DMS153 treated with DMSO at 0.1 percent for 48 hours (cell line): ENCODE results near the gene COL6A1.

ENCODE experiments used
- DNase-seq: peaks from one replicate; lab custom pipeline; 2025; ENCODE audit not compliant: unreplicated experiment; lab: John Stamatoyannopoulos, UW

COL6A1 gene

DNA sequence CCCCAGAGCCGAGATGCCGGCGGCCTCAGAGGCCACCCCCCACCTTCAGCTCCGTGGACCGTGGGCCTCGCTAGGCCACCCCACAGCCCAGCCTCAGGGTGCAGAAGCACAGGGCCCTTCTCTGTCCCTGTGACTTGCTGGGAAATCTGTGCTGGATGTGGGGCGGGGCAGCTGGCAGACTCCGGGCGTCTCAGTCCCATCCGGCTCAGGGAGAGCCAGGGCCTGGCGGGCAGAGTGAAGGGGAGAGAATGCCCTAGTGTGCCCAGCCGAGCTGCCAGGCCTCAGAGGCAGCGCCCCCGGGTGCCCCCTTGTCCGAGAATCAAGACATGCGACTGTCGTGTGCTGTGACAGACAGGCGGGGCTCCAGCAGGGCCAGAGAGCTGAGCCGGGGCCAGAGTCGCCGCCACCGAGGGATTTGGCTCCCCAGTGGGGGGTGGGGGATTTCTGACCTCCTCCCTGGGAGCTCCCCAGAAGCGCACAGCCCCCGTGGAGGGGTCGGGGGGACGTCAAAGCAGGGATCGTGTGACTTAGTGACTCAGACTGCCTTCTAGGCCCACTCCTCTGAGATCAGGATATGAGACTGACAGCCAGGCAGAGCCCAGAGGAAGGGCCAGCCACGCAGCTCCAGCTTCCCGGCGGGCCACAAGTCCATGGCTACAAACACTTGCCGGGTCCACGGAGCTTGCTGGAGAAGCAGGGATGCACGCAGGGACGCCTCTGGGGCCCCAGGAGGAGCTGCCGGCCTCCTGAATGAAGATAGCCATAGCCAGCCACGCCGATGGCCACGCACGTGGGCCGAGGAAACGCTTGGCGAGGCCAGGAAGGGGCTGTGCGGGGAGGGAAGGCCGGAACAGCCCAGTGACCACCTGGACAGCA is 11.9 kb downstream of the COL6A1 start:
- DNase-seq: no peak

DNA sequence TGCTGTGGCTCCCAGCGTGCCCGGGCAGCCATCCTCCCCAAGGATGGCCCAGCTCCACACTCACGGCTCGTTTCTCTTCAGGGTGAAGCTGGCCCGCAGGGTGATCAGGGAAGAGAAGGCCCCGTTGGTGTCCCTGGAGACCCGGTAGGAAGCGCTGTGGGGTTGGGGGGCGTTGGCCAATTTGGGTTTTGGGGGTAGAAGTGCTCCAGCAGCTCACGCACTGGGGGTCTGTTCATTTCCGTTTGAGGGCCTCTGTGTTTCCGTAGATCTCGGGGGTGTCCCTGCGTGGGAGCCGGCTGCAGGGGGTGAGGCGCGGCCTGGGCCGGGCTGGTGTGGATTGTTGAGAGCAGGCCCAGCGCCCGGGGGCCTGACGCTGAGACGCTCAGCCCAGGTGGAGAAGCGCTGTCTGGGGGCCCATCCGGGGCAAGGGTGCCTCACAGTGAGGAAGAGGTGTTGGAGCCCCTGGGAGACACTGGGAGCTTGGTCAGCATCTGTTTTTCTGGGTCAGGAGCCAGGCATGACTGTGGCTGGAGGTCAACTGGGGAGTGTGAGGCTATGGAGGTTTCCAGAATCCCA is 12.6 kb downstream of the COL6A1 start:
- no peak for DNase-seq

GRCh38 chr21:45994759-45995685 is 13.5 kb downstream of the COL6A1 start:
- DNase-seq: no peak

- no peak for DNase-seq
These were observed 14.2 kb downstream of the COL6A1 start for GRCh38 chr21:45995686-45996179.

DNA sequence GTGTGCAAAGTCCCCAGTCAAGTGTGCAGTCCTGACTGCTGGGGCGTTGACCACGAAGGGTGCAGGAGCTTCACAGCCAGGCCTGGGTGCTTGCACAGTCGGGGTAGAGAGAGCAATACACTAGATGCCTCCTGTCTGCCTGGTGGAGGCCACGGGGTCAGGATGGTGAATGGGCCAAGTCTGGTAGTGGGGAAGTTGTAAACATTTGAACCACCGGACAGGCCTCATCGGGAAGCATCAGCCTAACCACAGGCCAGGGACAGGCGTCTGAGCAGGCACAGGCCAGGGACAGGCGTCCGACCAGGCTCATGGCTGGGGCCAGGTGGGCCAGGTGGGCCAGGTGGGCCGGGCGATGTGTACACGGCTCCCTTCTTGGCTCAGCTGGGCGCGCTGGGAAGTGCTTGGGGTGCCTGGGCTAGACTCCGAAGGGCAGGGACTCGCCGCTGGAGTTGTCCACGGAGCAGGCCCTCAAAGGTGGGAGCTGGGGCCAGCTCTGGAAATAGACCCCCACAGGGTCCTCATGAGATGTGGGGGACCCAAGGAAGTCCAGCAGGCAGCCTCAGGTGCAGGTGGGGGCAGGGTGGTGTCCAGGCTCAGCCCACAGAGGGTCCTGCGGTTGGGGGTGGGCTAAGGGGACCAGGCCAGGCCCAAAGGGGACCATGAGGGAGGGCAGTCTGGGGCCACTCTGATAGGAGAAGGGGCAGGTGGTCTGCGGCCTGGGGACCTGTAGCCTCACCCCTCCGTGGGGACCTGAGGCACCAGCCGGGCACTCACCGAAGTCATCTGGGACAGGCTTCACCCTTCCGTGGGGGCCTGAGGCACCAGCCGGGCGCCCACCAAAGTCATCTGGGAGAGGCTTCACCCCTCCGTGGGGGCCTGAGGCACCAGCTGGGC is 15.0 kb downstream of the COL6A1 start:
- DNase-seq: no peak

- no peak for DNase-seq
These were observed 15.6 kb downstream of the COL6A1 start for GRCh38 chr21:45997205-45997494.

DNA sequence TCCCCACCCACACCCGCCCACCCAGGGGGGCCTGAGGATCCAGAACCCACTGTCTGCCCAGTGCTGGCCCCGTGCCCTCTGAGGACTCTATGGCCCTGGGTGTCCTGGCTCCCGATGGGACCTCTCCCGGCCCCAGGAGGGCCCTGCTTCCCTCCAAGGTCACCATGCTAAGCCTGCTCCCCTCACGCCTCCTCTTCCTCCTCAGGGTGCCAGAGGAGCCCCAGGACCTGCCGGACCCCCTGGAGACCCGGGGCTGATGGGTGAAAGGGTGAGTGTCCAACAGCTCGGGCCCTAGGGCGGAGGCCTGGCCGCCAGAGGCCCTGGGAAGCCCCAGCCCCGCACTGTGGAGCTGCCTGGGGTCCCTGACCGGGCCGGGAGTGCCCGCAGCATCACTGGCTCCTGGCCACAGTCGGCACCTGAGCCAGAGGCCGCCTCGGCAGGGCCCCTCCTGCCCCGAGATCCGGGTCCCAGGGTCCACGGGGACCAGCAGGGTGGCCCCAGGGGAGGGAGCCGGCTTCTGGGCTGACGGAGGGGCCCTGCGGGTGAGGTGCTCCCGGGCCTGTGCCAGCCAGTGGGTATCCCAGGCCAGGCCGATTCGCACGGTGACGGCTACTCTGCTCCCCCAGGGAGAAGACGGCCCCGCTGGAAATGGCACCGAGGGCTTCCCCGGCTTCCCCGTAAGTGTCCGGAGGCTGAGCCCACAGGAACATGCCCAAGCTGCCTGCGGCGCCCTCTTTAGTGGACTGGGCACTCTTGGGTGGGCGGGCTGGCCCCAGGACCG is 16.1 kb downstream of the COL6A1 start:
- no peak for DNase-seq

GRCh38 chr21:45998276-45998701 is 16.7 kb downstream of the COL6A1 start:
- DNase-seq: no peak

DNA sequence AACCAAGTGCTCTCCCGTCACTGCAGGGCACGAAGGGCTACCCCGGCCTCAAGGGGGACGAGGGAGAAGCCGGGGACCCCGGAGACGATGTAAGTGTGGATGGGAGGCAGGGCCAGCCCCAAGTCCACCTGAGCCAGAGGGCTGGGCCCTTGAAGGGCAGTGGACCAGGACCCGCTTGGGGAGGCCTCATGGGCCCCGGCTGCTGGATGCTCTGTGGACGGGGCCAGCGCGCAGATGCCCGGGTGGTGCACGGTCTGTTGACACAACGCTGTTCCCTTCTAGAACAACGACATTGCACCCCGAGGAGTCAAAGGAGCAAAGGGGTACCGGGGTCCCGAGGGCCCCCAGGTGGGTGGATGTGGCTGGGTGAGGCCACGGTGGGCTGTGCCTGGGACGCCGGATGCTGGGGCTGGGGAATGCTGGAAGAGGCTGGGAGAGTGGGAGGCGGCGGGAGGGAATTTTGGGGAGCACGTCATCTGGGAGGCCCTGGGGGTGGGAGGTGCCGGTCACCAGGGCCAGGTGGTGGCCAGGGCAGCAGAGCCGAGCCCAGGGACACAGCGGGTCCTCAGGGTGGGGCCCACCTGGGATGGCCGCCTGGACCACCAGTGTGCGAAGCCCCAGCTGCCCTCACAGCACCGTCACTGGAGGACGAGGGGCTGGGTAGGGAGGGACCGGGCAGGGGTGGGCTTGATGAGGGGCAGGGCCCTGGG is 17.5 kb downstream of the COL6A1 start:
- no peak for DNase-seq

- DNase-seq: no peak
These were observed 18.1 kb downstream of the COL6A1 start for GRCh38 chr21:45999581-46000181.

DNA sequence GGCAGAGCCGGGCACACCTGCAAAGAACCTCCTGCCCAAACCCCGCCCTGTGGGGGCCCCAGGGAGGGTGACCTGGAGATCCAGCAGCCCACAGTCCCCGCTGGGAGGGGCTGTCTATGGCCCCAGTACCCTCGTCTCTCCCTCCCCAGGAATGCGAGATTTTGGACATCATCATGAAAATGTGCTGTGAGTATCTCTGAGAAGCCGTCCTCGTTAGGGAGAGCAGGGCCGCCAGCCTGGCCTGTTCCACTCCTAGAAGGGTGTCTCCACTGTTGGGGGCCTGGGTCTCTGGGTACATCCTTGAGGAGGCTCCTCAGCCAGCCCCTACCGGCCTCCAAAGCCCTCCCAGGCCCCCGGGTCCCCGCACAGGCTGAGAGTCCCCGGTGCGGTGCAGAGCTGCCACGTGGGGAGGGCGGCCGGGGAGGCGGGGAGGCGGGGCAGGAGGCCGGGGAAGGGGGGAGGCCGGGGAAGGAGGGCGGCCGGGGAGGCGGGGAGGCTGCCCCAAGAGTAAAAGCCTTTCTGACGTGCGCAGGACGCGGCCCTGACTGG is 18.7 kb downstream of the COL6A1 start:
- no peak for DNase-seq

GRCh38 chr21:46000731-46001641 is 19.4 kb downstream of the COL6A1 start:
- no peak for DNase-seq

DNA sequence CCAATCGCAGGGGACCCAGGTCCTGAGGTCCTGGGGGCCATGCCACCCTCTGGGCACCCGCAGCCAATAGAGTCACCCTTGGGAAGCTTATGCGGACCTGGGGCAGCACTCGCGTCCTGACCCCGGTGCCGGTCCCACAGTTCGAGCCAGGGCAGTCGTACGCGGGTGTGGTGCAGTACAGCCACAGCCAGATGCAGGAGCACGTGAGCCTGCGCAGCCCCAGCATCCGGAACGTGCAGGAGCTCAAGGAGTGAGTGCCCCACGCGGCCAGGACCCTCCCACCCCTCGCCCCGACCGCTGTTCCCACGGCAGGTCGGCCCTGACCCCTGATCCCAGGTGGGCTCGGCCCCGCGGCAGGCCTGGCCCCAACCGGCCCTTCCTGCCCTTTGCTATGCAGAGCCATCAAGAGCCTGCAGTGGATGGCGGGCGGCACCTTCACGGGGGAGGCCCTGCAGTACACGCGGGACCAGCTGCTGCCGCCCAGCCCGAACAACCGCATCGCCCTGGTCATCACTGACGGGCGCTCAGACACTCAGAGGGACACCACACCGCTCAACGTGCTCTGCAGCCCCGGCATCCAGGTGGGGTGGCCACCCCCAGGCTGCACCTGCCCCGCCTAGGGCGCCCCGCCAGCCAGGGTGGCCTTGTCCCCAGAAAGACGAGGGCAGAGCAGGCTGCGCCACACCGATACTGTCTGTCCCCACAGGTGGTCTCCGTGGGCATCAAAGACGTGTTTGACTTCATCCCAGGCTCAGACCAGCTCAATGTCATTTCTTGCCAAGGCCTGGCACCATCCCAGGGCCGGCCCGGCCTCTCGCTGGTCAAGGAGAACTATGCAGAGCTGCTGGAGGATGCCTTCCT is 20.5 kb downstream of the COL6A1 start:
- no peak for DNase-seq

DNA sequence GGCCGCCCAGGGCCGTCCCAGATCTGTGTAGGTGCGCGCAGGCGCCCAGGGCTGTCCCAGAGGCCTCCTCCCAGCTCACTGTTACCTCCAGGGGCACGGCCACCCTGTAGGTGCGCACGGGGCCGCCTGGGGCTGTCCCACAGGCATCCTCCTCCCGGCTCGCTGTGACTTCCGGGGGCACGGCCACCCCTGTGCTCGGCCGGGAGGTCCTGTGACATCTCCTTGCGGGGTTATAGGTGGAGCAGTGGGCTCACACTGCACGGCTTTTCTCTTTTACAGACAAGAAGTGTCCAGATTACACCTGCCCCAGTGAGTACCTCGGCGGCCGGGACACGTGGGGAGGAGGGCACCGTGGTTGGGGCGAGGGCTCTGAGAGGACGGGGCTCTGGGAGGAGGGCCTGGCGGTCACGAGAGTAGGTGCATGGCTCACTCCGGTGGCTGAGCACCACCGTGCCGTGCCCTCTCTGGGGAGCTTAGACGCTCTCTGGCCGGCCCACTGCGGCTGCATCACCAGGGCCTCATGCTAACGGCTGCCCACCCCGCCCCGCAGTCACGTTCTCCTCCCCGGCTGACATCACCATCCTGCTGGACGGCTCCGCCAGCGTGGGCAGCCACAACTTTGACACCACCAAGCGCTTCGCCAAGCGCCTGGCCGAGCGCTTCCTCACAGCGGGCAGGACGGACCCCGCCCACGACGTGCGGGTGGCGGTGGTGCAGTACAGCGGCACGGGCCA is 21.4 kb downstream of the COL6A1 start:
- no peak for DNase-seq

DNA sequence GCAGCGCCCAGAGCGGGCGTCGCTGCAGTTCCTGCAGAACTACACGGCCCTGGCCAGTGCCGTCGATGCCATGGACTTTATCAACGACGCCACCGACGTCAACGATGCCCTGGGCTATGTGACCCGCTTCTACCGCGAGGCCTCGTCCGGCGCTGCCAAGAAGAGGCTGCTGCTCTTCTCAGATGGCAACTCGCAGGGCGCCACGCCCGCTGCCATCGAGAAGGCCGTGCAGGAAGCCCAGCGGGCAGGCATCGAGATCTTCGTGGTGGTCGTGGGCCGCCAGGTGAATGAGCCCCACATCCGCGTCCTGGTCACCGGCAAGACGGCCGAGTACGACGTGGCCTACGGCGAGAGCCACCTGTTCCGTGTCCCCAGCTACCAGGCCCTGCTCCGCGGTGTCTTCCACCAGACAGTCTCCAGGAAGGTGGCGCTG is 22.0 kb downstream of the COL6A1 start:
- DNase-seq: no peak
